ENCODE data around the gene BRME1.

The BRME1 gene

GRCh38 chr19:13930402-13930801 is 24.5 kb upstream of the BRME1 start (continued):
- no peak for TF ChIP-seq ZNF423 (tag by site-specific recombination; IDR thresholded peaks at IDR 0.05)
- no peak for TF ChIP-seq HIC1 (tag by site-specific recombination; IDR thresholded peaks at IDR 0.05)
- TF ChIP-seq ZNF132 (tag by site-specific recombination; IDR thresholded peaks at IDR 0.05; ENCODE audit: borderline replicate concordance): no peak
- no peak for TF ChIP-seq HOXC10 (CRISPR knock-in tag; IDR thresholded peaks at IDR 0.05)
- no peak for TF ChIP-seq ZNF777 (tag by site-specific recombination; IDR thresholded peaks at IDR 0.05; ENCODE audit: borderline replicate concordance)
- TF ChIP-seq ZNF837 (tag by site-specific recombination; IDR thresholded peaks at IDR 0.05): no peak
- 0 out of 2 replicates have a peak, but pooled peaks have one; percentile 28 for TF ChIP-seq ZNF600 (tag by site-specific recombination; IDR thresholded peaks at IDR 0.05)
- TF ChIP-seq ZSCAN5A (tag by site-specific recombination; IDR thresholded peaks at IDR 0.05): no peak

GRCh38 chr19:13929956-13930355 is 24.0 kb upstream of the BRME1 start:
- POLR2A ChIA-PET: interaction anchor here (0.7 kb wide), 1 partner anchor 197 kb away, joined by 4 read pairs; no protein-coding TSS in a partner anchor
- CTCF ChIA-PET: interaction anchor here (1.0 kb wide), 1 partner anchor 22 kb away, joined by 4 read pairs; no protein-coding TSS in a partner anchor
- H3K9me3 ChIP-seq (ENCODE audit: control insufficient read depth, insufficient read depth, low read depth, low read length): no peaks in the 10 kb centered on the region
- TF ChIP-seq BCL11B (tag by site-specific recombination; IDR thresholded peaks at IDR 0.05; ENCODE audit: low read depth) (no peak), HIC1 (tag by site-specific recombination; IDR thresholded peaks at IDR 0.05) (peak; percentile 43; the same call in 1 of the 2 replicates), ZBTB6 (tag by site-specific recombination; IDR thresholded peaks at IDR 0.05) (no peak)
- no peak overlapping the region for H3K27ac ChIP-seq (ENCODE audit: extremely low read depth, low read depth, low read length)
- no peaks in the 10 kb centered on the region for H3K4me1 ChIP-seq (ENCODE audit: control insufficient read depth, insufficient read depth, low read length)
- peaks cover 8 to 44% of the 10 kb centered on the region in 2 experiments; a peak in 2 of 3 replicates for H3K36me3 ChIP-seq (ENCODE audit: control insufficient read depth in 2 of 2, insufficient read depth in 1 of 2, low read length in 2 of 2)
- no peak overlapping the region for H3K4me3 ChIP-seq (ENCODE audit: low read depth, low read length)

GRCh38 chr19:13929340-13929739 is 23.4 kb upstream of the BRME1 start:
- H3K9me3 ChIP-seq (ENCODE audit: control insufficient read depth, insufficient read depth, low read depth, low read length): no peaks in the 10 kb centered on the region
- no peak for TF ChIP-seq ZNF610 (tag by site-specific recombination; IDR thresholded peaks at IDR 0.05; ENCODE audit: borderline replicate concordance)
- TF ChIP-seq ZNF354C (tag by site-specific recombination; IDR thresholded peaks at IDR 0.05; ENCODE audit: borderline replicate concordance, low read depth): no peak
- no peak for TF ChIP-seq SCRT1 (tag by site-specific recombination; IDR thresholded peaks at IDR 0.05; ENCODE audit: borderline replicate concordance)
- peak; percentile 54 for TF ChIP-seq HIC1 (tag by site-specific recombination; IDR thresholded peaks at IDR 0.05)
- peaks cover 12 to 50% of the 10 kb centered on the region in 2 experiments; a peak in 2 of 3 replicates for H3K36me3 ChIP-seq (ENCODE audit: control insufficient read depth in 2 of 2, insufficient read depth in 1 of 2, low read length in 2 of 2)
- H3K4me3 ChIP-seq (ENCODE audit: low read depth, low read length): no peak overlapping the region
- POLR2A ChIA-PET: interaction anchor here (0.6 kb wide), 1 partner anchor 875 kb away, joined by 6 read pairs; no protein-coding TSS in a partner anchor
- no peaks in the 10 kb centered on the region for H3K4me1 ChIP-seq (ENCODE audit: control insufficient read depth, insufficient read depth, low read length)
- CTCF ChIA-PET: no interaction called here
- no peak overlapping the region for H3K27ac ChIP-seq (ENCODE audit: extremely low read depth, low read depth, low read length)

All from HEK293 (cell line).